ENCODE results near the gene CACNA1E. TPM values are rescaled to one million over a fixed set of nuclear protein-coding genes. Genes with fewer than 3 reads are reported as not detected.

Gene CACNA1E
- total RNA-seq, 1 donor from 2014 or later = 0.06 TPM

- Histone ChIP-seq H3K4me1 (peaks cover 3% of the 10 kb centered on the region), H3K9me3 (no peaks in the 10 kb centered on the region), H3K36me3 (no peaks in the 10 kb centered on the region), H3K27me3 (no peaks in the 10 kb centered on the region), H3K4me3 (no peak overlapping the region), H3K27ac (no peak overlapping the region)
- TF ChIP-seq, protein P1, sequence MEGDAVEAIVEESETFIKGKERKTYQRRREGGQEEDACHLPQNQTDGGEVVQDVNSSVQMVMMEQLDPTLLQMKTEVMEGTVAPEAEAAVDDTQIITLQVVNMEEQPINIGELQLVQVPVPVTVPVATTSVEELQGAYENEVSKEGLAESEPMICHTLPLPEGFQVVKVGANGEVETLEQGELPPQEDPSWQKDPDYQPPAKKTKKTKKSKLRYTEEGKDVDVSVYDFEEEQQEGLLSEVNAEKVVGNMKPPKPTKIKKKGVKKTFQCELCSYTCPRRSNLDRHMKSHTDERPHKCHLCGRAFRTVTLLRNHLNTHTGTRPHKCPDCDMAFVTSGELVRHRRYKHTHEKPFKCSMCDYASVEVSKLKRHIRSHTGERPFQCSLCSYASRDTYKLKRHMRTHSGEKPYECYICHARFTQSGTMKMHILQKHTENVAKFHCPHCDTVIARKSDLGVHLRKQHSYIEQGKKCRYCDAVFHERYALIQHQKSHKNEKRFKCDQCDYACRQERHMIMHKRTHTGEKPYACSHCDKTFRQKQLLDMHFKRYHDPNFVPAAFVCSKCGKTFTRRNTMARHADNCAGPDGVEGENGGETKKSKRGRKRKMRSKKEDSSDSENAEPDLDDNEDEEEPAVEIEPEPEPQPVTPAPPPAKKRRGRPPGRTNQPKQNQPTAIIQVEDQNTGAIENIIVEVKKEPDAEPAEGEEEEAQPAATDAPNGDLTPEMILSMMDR (IDR thresholded peaks at IDR 0.05) = no peak
- ATAC-seq (no peak), DNase-seq (no peak)
- intact Hi-C loops (cut with DNase I) = no loop called here
These were observed 65.2 kb downstream of the CACNA1E start for GRCh38 chr1:181548497-181548896.

- H3K27ac ChIP-seq = no peak overlapping the region
- ATAC-seq = no peak
These were observed 67.9 kb downstream of the CACNA1E start for GRCh38 chr1:181551249-181551648.

DNA sequence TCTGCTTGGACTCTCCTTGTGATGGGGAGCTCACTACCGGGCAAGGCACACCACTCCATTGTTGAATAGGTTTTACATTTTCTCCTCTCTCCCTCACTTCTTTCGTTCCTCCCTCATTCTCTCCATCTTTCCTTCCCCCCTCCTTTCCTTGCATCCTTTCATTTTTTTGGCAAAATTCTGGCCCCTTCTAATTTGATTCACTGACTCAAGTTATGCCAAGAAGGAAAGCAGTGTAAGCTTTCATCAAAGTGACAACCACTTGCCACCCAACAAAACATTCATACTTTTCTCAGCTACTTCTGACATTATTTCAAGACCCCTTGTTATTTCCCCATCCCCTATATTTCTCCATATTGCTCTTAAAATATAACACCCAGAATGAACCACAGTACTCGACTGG is 68.4 kb downstream of the CACNA1E start:
- ATAC-seq (no peak), DNase-seq (no peak)
- H3K36me3 ChIP-seq = no peaks in the 10 kb centered on the region
- TF ChIP-seq, protein P1 (IDR thresholded peaks at IDR 0.05) = no peak
- no peak overlapping the region for H3K4me3 ChIP-seq
- H3K9me3 ChIP-seq = no peaks in the 10 kb centered on the region
- peaks cover 3% of the 10 kb centered on the region for H3K4me1 ChIP-seq
- intact Hi-C loops (cut with DNase I) = no loop called here
- no peak overlapping the region for H3K27ac ChIP-seq
- no peaks in the 10 kb centered on the region for H3K27me3 ChIP-seq

More at GRCh38 chr1:181551249-181551648, 67.9 kb downstream of the CACNA1E start:
- Histone ChIP-seq H3K36me3 (no peaks in the 10 kb centered on the region), H3K9me3 (no peaks in the 10 kb centered on the region), H3K4me1 (peaks cover 3% of the 10 kb centered on the region), H3K27me3 (no peaks in the 10 kb centered on the region), H3K4me3 (no peak overlapping the region)
- TF ChIP-seq, protein P1 (IDR thresholded peaks at IDR 0.05) = no peak
- intact Hi-C loops (cut with DNase I) = no loop called here
- DNase-seq = no peak

- TF ChIP-seq, protein P1 (IDR thresholded peaks at IDR 0.05) = no peak
- ATAC-seq = no peak
- peaks cover 3% of the 10 kb centered on the region for H3K4me1 ChIP-seq
- H3K9me3 ChIP-seq = no peaks in the 10 kb centered on the region
- no peak for DNase-seq
- no peaks in the 10 kb centered on the region for H3K36me3 ChIP-seq
- intact Hi-C loops (cut with DNase I) = no loop called here
- no peak overlapping the region for H3K27ac ChIP-seq
- no peak overlapping the region for H3K4me3 ChIP-seq
- no peaks in the 10 kb centered on the region for H3K27me3 ChIP-seq
These were observed 71.1 kb downstream of the CACNA1E start for GRCh38 chr1:181554465-181554864.

- TF ChIP-seq, protein P1 (IDR thresholded peaks at IDR 0.05) = no peak
- Histone ChIP-seq H3K27ac (no peak overlapping the region), H3K4me3 (no peak overlapping the region), H3K9me3 (no peaks in the 10 kb centered on the region), H3K27me3 (no peaks in the 10 kb centered on the region), H3K36me3 (no peaks in the 10 kb centered on the region), H3K4me1 (no peaks in the 10 kb centered on the region)
- no peak for ATAC-seq
- intact Hi-C loops (cut with DNase I) = no loop called here
- no peak for DNase-seq
These were observed 73.3 kb downstream of the CACNA1E start for GRCh38 chr1:181556631-181557030.

GRCh38 chr1:181557313-181557712 is 74.0 kb downstream of the CACNA1E start:
- H3K27ac ChIP-seq = no peak overlapping the region
- H3K4me1 ChIP-seq = no peaks in the 10 kb centered on the region
- TF ChIP-seq, protein P1 (IDR thresholded peaks at IDR 0.05) = no peak
- intact Hi-C loops (cut with DNase I) = no loop called here
- DNase-seq = no peak
- no peaks in the 10 kb centered on the region for H3K9me3 ChIP-seq
- H3K36me3 ChIP-seq = no peaks in the 10 kb centered on the region
- no peaks in the 10 kb centered on the region for H3K27me3 ChIP-seq
- ATAC-seq = peak; percentile 24
- no peak overlapping the region for H3K4me3 ChIP-seq
